MM.1S (cell line): Measurements from ENCODE around the gene ZNF74.

Experiments used
- EZH2 ChIP-seq: fragments of 300-600 bp; sonication (generic); optimal IDR thresholded peaks from 2 replicates; pipeline ENCODE3; 2017; ENCODE audit warnings: low read depth, mild to moderate bottlenecking, antibody characterized with exemption, low read length, mixed read lengths
- EZH2phosphoT487 ChIP-seq: fragments of 300-600 bp; sonication (generic); IDR thresholded peaks from 2 replicates; pipeline ENCODE4 v1.6.1; 2018; ENCODE audit warnings: antibody characterized with exemption, low read length
- TF ChIP-seq, protein P1 (sequence below): fragments of 300-600 bp; sonication (generic); IDR thresholded peaks from 2 replicates; pipeline ENCODE4 v1.5.1; 2016; ENCODE audit warnings: antibody characterized with exemption, low read length, mixed read lengths

DNA sequence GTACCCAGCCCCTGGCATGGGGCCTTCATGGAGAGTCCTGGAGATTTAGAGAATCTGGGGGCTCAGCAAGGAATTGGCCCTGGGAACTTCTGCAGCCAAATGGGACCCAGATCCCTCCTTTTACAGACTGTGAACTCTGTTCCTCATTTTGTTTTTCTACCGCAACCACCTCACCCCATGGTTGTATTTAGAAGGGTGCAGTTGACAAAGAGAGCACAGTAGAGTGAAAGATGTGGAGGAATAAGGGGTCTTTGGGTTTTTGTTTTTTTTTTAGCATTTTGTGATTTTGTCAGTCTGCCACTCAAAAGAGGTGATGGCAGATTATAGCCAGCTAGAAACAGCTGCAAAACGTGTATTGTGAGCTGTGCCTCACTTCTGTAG, 1.9 kb downstream of the ZNF74 start:
- TF ChIP-seq, protein P1, sequence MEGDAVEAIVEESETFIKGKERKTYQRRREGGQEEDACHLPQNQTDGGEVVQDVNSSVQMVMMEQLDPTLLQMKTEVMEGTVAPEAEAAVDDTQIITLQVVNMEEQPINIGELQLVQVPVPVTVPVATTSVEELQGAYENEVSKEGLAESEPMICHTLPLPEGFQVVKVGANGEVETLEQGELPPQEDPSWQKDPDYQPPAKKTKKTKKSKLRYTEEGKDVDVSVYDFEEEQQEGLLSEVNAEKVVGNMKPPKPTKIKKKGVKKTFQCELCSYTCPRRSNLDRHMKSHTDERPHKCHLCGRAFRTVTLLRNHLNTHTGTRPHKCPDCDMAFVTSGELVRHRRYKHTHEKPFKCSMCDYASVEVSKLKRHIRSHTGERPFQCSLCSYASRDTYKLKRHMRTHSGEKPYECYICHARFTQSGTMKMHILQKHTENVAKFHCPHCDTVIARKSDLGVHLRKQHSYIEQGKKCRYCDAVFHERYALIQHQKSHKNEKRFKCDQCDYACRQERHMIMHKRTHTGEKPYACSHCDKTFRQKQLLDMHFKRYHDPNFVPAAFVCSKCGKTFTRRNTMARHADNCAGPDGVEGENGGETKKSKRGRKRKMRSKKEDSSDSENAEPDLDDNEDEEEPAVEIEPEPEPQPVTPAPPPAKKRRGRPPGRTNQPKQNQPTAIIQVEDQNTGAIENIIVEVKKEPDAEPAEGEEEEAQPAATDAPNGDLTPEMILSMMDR, result no peak
- TF ChIP-seq EZH2 (no peak), EZH2phosphoT487 (no peak)
